Measurements from ENCODE around the gene MT1B. TPM values are rescaled to one million over a fixed set of nuclear protein-coding genes. Genes with fewer than 3 reads are reported as not detected.
A peak's percentile ranks its signal among the peaks of the same experiment; 100 is the strongest.
"Not testable (repeated sequence)": the region's sequence is repeated elsewhere in the genome, so short reads cannot be mapped to it uniquely, and the experiment has no call there.

MT1B gene
- total and polyA plus RNA-seq, 3 experiments from 2014 or later: not detected

GRCh38 chr16:56664506-56664905 lies 12.8 kb downstream of the MT1B start:
- Mint-ChIP-seq H3K4me3 (peak overlapping the region in 1 of 7 donors; percentile 15), H3K9me3 (no peaks in the 10 kb centered on the region), H3K27me3 (peaks cover 21 to 33% of the 10 kb centered on the region in 2 donors), H3K4me1 (peaks cover 26 to 50% (median 32%) of the 10 kb centered on the region in 3 donors), H3K36me3 (peaks cover 0 to 16% (median 3%) of the 10 kb centered on the region in 3 donors), H3K27ac (no peak overlapping the region)
- POLR2A ChIA-PET: no interaction called here
- DNase-seq: no peak
- no peak overlapping the region for H3K27ac ChIP-seq (ENCODE audit: low read depth, low read length)
- peaks cover 24% of the 10 kb centered on the region for H3K27me3 ChIP-seq (ENCODE audit: insufficient read depth, low read length, poor library complexity, severe bottlenecking)
- no peaks in the 10 kb centered on the region for H3K9me3 ChIP-seq (ENCODE audit: low read length)
- CTCF ChIA-PET: no interaction called here
- no peaks in the 10 kb centered on the region for H3K36me3 ChIP-seq (ENCODE audit: insufficient read depth, low read length)
- H3K4me3 ChIP-seq (ENCODE audit: low read length): no peak overlapping the region
- peaks cover 20% of the 10 kb centered on the region for H3K4me1 ChIP-seq (ENCODE audit: insufficient read depth, low read length)

GRCh38 chr16:56665286-56666261 lies 13.9 kb downstream of the MT1B start:
- H3K27ac Mint-ChIP-seq; H3K9me3 ChIP-seq (ENCODE audit: low read length); CTCF ChIA-PET; H3K9me3 Mint-ChIP-seq; POLR2A ChIA-PET; H3K36me3 ChIP-seq (ENCODE audit: insufficient read depth, low read length); H3K27ac ChIP-seq (ENCODE audit: low read depth, low read length); DNase-seq; H3K4me3 ChIP-seq (ENCODE audit: low read length): not testable (repeated sequence)
- peaks cover 29 to 47% (median 33%) of the 10 kb centered on the region in 3 donors for H3K4me1 Mint-ChIP-seq
- H3K4me1 ChIP-seq (ENCODE audit: insufficient read depth, low read length): peaks cover 20% of the 10 kb centered on the region
- H3K36me3 Mint-ChIP-seq: peaks cover 0 to 15% (median 3%) of the 10 kb centered on the region in 3 donors
- H3K4me3 Mint-ChIP-seq: peak overlapping the region in 3 of 7 donors; percentile 15 to 32 (median 15)
- H3K27me3 Mint-ChIP-seq: peaks cover 29 to 41% of the 10 kb centered on the region in 2 donors
- peaks cover 33% of the 10 kb centered on the region for H3K27me3 ChIP-seq (ENCODE audit: insufficient read depth, low read length, poor library complexity, severe bottlenecking)

- Histone ChIP-seq H3K4me1 (ENCODE audit: insufficient read depth, low read length) (peaks cover 13% of the 10 kb centered on the region), H3K4me3 (ENCODE audit: low read length) (no peak within 1 kb of the TSS), H3K9me3 (ENCODE audit: low read length) (no peaks in the 10 kb centered on the region), H3K36me3 (ENCODE audit: insufficient read depth, low read length) (no peaks in the 10 kb centered on the region), H3K27ac (ENCODE audit: low read depth, low read length) (no peak within 1 kb of the TSS), H3K27me3 (ENCODE audit: insufficient read depth, low read length, poor library complexity, severe bottlenecking) (peaks cover 40% of the 10 kb centered on the region)
- ChIA-PET POLR2A (no interaction called here), CTCF (no interaction called here)
- H3K9me3 Mint-ChIP-seq: no peaks in the 10 kb centered on the region
- H3K4me1 Mint-ChIP-seq: peaks cover 16 to 32% (median 18%) of the 10 kb centered on the region in 3 donors
- peak within 1 kb of the TSS in 1 of 8 donors; percentile 43 for H3K27ac Mint-ChIP-seq
- peaks cover 39 to 62% of the 10 kb centered on the region in 2 donors for H3K27me3 Mint-ChIP-seq
- H3K4me3 Mint-ChIP-seq: peak within 1 kb of the TSS in 4 of 7 donors; percentile 5 to 40 (median 38)
- peaks cover 0 to 13% (median 4%) of the 10 kb centered on the region in 3 donors for H3K36me3 Mint-ChIP-seq
- DNase-seq: no peak
Observed at GRCh38 chr16:56667581-56668571, 16.2 kb downstream of the MT1B start, which contains the start of gene MT1G. Gene MT1G, minus strand, starts transcription at chr16:56668065. Its CDS starts 72 bp downstream, at chr16:56667993.

- H3K27me3 Mint-ChIP-seq: peaks cover 42 to 65% of the 10 kb centered on the region in 2 donors
- no peak for DNase-seq
- Histone ChIP-seq H3K4me3 (ENCODE audit: low read length) (no peak within 1 kb of the TSS), H3K9me3 (ENCODE audit: low read length) (no peaks in the 10 kb centered on the region), H3K27ac (ENCODE audit: low read depth, low read length) (no peak within 1 kb of the TSS), H3K27me3 (ENCODE audit: insufficient read depth, low read length, poor library complexity, severe bottlenecking) (peaks cover 40% of the 10 kb centered on the region), H3K4me1 (ENCODE audit: insufficient read depth, low read length) (peaks cover 9% of the 10 kb centered on the region), H3K36me3 (ENCODE audit: insufficient read depth, low read length) (no peaks in the 10 kb centered on the region)
- no peaks in the 10 kb centered on the region for H3K9me3 Mint-ChIP-seq
- peaks cover 9 to 22% (median 10%) of the 10 kb centered on the region in 3 donors for H3K4me1 Mint-ChIP-seq
- H3K4me3 Mint-ChIP-seq: peak within 1 kb of the TSS in 2 of 7 donors; percentile 13 to 50
- H3K36me3 Mint-ChIP-seq: peaks cover 0 to 11% (median 4%) of the 10 kb centered on the region in 3 donors
- ChIA-PET CTCF (interaction anchor here (1.6 to 1.8 kb wide), 2 partner anchors 26 to 33 kb away, joined by 4 to 5 read pairs; no protein-coding TSS in a partner anchor), POLR2A (no interaction called here)
- peak within 1 kb of the TSS in 2 of 8 donors; percentile 27 to 34 for H3K27ac Mint-ChIP-seq
Observed at GRCh38 chr16:56669005-56669839, 17.5 kb downstream of the MT1B start, which contains the start of gene MT1H. Gene MT1H, plus strand, starts transcription at chr16:56669814. Its CDS starts 71 bp downstream, at chr16:56669885.

GRCh38 chr16:56669840-56670619 lies 18.3 kb downstream of the MT1B start:
- Histone ChIP-seq H3K9me3 (ENCODE audit: low read length) (no peaks in the 10 kb centered on the region), H3K27ac (ENCODE audit: low read depth, low read length) (no peak overlapping the region), H3K36me3 (ENCODE audit: insufficient read depth, low read length) (no peaks in the 10 kb centered on the region), H3K27me3 (ENCODE audit: insufficient read depth, low read length, poor library complexity, severe bottlenecking) (peaks cover 40% of the 10 kb centered on the region), H3K4me3 (ENCODE audit: low read length) (no peak overlapping the region), H3K4me1 (ENCODE audit: insufficient read depth, low read length) (peaks cover 9% of the 10 kb centered on the region)
- ChIA-PET POLR2A (no interaction called here), CTCF (interaction anchor here (1.6 to 1.8 kb wide), 2 partner anchors 27 to 32 kb away, joined by 4 to 5 read pairs; no protein-coding TSS in a partner anchor)
- DNase-seq: no peak
- peaks cover 9 to 22% (median 10%) of the 10 kb centered on the region in 3 donors for H3K4me1 Mint-ChIP-seq
- H3K36me3 Mint-ChIP-seq: peaks cover 0 to 9% (median 1%) of the 10 kb centered on the region in 3 donors
- peak overlapping the region in 2 of 7 donors; percentile 13 to 50 for H3K4me3 Mint-ChIP-seq
- peak overlapping the region in 2 of 8 donors; percentile 27 to 34 for H3K27ac Mint-ChIP-seq
- no peaks in the 10 kb centered on the region for H3K9me3 Mint-ChIP-seq
- H3K27me3 Mint-ChIP-seq: peaks cover 42 to 66% of the 10 kb centered on the region in 2 donors

GRCh38 chr16:56670620-56670934 lies 18.9 kb downstream of the MT1B start:
- H3K4me1 Mint-ChIP-seq: peaks cover 13 to 27% (median 16%) of the 10 kb centered on the region in 3 donors
- no peaks in the 10 kb centered on the region for H3K9me3 Mint-ChIP-seq
- H3K27me3 Mint-ChIP-seq: peaks cover 43 to 62% of the 10 kb centered on the region in 2 donors
- H3K36me3 ChIP-seq (ENCODE audit: insufficient read depth, low read length): no peaks in the 10 kb centered on the region
- no peak for DNase-seq
- no peak overlapping the region for H3K4me3 Mint-ChIP-seq
- no peak overlapping the region for H3K27ac Mint-ChIP-seq
- POLR2A ChIA-PET: no interaction called here
- no peaks in the 10 kb centered on the region for H3K9me3 ChIP-seq (ENCODE audit: low read length)
- peaks cover 0 to 5% (median 1%) of the 10 kb centered on the region in 3 donors for H3K36me3 Mint-ChIP-seq
- H3K4me1 ChIP-seq (ENCODE audit: insufficient read depth, low read length): peaks cover 12% of the 10 kb centered on the region
- no peak overlapping the region for H3K4me3 ChIP-seq (ENCODE audit: low read length)
- peaks cover 40% of the 10 kb centered on the region for H3K27me3 ChIP-seq (ENCODE audit: insufficient read depth, low read length, poor library complexity, severe bottlenecking)
- H3K27ac ChIP-seq (ENCODE audit: low read depth, low read length): no peak overlapping the region
- CTCF ChIA-PET: interaction anchor here (1.6 kb wide), 1 partner anchor 27 kb away, joined by 4 read pairs; no protein-coding TSS in a partner anchor
